HG02885 (cell line): ENCODE results near the gene SKIL.
A peak's percentile ranks its signal among the peaks of the same experiment; 100 is the strongest.

Experiments used
- ATAC-seq: cut with Tn5 transposase; IDR thresholded peaks from one replicate; pipeline ENCODE4 v1.9.1; 2021; ENCODE audit warnings: mild to moderate bottlenecking; ENCODE audit not compliant: unreplicated experiment, poor library complexity

Gene SKIL

GRCh38 chr3:170429050-170429449 is 71.5 kb downstream of the SKIL start:
- peak; percentile 83 for ATAC-seq

- ATAC-seq, result no peak
Observed at GRCh38 chr3:170431054-170431453, 73.5 kb downstream of the SKIL start.

- no peak for ATAC-seq
Observed at GRCh38 chr3:170432416-170432815, 74.9 kb downstream of the SKIL start.

DNA sequence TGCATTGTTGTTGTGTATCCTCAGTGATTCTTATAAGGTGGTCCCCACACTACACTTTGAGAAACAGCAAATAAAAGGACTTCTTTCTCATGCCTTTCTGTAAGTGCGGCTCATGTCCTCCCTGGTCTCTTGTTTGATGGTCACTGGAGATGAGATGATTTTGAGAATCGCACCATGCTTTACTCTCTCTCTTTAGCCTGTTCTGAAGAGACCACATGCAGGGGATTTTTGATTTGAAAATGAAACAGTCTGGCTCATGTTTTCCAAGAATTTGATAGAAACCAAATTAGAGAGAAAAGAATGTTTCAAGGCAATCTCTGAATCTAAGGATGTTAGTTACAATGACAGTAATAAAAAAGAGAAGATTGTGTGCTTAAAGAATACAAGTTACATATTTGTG is 79.2 kb downstream of the SKIL start:
- ATAC-seq, result no peak

GRCh38 chr3:170437176-170437575 is 79.7 kb downstream of the SKIL start:
- ATAC-seq, result no peak

GRCh38 chr3:170437696-170438407 is 80.3 kb downstream of the SKIL start:
- no peak for ATAC-seq

DNA sequence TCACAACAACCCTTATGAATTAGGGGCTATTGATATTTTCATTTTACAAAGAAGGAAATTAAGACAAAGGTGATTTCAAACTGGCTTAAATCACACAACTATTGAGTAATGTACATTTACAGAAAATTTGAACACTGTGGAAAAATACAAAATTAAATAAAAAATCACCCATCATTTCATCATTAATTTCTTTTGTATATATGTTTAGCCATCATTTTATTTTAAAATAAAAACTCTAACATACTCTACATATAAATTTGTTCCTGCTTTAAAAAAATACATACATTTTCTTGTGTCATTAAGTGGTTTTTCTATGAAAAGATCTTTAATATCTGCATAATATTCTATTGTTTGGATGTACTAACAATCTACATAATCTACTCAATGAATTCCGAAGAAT is 81.3 kb downstream of the SKIL start:
- no peak for ATAC-seq

- ATAC-seq, result no peak
Observed at GRCh38 chr3:170440344-170440743, 82.8 kb downstream of the SKIL start.

GRCh38 chr3:170441412-170441811 is 83.9 kb downstream of the SKIL start:
- no peak for ATAC-seq

GRCh38 chr3:170442947-170443346 is 85.4 kb downstream of the SKIL start:
- ATAC-seq, result peak; percentile 43

DNA sequence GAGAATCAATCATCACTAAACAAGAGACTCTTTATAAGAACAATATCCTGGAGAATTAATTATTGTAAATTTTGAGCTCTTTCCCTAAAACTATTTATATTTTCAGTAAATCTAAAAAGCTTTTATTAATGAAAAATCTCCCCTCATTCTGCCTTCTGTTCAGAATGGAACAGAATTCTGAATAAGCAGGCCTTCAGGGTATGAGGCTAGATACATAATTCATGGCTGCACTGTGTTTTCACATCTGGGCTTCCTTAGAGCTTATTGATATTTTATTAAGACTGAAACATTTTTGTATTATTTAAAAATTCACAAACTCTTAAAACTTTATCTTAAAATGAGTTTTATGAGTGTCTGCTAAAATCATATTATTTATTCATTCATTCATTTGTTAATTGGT is 85.9 kb downstream of the SKIL start:
- ATAC-seq, result no peak
